Activated T-helper 1 cell treated with anti-CD3 and anti-CD28 coated beads, Interleukin-2, amount 50 U/mL, for 16 hours (primary cell): ENCODE results near the gene CUTC.
"Not testable (repeated sequence)": the region's sequence is repeated elsewhere in the genome, so short reads cannot be mapped to it uniquely, and the experiment has no call there.

Source experiments
- DNase-seq, 2 donors: peaks; one replicate each; pipeline ENCODE4 v3.0.0-alpha.2; 2020; ENCODE audit warnings: low read depth in 1 of 2, low spot score in 1 of 2

CUTC gene

GRCh38 chr10:99742701-99743100, 10.7 kb downstream of the CUTC start:
- DNase-seq, result no peak

GRCh38 chr10:99743841-99744240, 11.8 kb downstream of the CUTC start:
- no peak for DNase-seq

- not testable (repeated sequence) for DNase-seq
Measured at GRCh38 chr10:99746166-99746565, 14.1 kb downstream of the CUTC start.

GRCh38 chr10:99748823-99749451, 16.9 kb downstream of the CUTC start:
- no peak for DNase-seq

GRCh38 chr10:99750641-99751040, 18.6 kb downstream of the CUTC start:
- DNase-seq, result no peak

GRCh38 chr10:99754670-99755069, 22.6 kb downstream of the CUTC start:
- DNase-seq, result no peak

- no peak for DNase-seq
Measured at GRCh38 chr10:99756159-99756558, 24.1 kb downstream of the CUTC start.

- no peak for DNase-seq
Measured at GRCh38 chr10:99758211-99758891, 26.3 kb downstream of the CUTC start.

GRCh38 chr10:99760321-99760720, 28.3 kb downstream of the CUTC start:
- DNase-seq, result no peak

- no peak for DNase-seq
Measured at GRCh38 chr10:99761365-99761764, 29.3 kb downstream of the CUTC start.

GRCh38 chr10:99765672-99766301, 33.8 kb downstream of the CUTC start:
- DNase-seq, result no peak

- DNase-seq, result no peak
Measured at GRCh38 chr10:99766302-99766681, 34.3 kb downstream of the CUTC start.

- DNase-seq, result no peak
Measured at GRCh38 chr10:99767901-99768300, 35.9 kb downstream of the CUTC start.

GRCh38 chr10:99768556-99768955, 36.5 kb downstream of the CUTC start:
- no peak for DNase-seq

GRCh38 chr10:99769706-99770105, 37.7 kb downstream of the CUTC start:
- no peak for DNase-seq

- DNase-seq, result no peak
Measured at GRCh38 chr10:99770408-99771045, 38.5 kb downstream of the CUTC start.

- DNase-seq, result no peak
Measured at GRCh38 chr10:99775850-99776249, 43.8 kb downstream of the CUTC start.

- DNase-seq, result no peak
Measured at GRCh38 chr10:99777918-99778714, 46.1 kb downstream of the CUTC start.

- DNase-seq, result no peak
Measured at GRCh38 chr10:99779335-99779734, 47.3 kb downstream of the CUTC start.

- DNase-seq, result no peak
Measured at GRCh38 chr10:99781734-99782429, 49.8 kb downstream of the CUTC start.
